PFSK-1 (cell line): ENCODE data around the gene IGFBP5.

Experiments used
- FOXP2 ChIP-seq: optimal IDR thresholded peaks from 2 replicates; pipeline ENCODE3; 2011; ENCODE audit warnings: borderline replicate concordance, control low read depth, inconsistent platforms; ENCODE audit not compliant: insufficient read depth; ENCODE audit errors: extremely low read length, extremely low read depth
- POLR2AphosphoS5 ChIP-seq: IDR thresholded peaks from 2 replicates; pipeline ENCODE4 v1.6.1; 2012; ENCODE audit warnings: low read depth, mild to moderate bottlenecking, control low read depth, low read length, moderate library complexity
- REST ChIP-seq, 2 experiments: IDR thresholded peaks; 2 replicates each; pipeline versions ENCODE4 v1.6.1 to v1.8.0; 2011 to 2012; ENCODE audit warnings: low read depth in 2 of 2, low read length in 2 of 2, control low read depth in 1 of 2, inconsistent platforms in 1 of 2, mild to moderate bottlenecking in 1 of 2, moderate library complexity in 1 of 2; ENCODE audit not compliant: insufficient read depth in 1 of 2
- SIN3A ChIP-seq: IDR thresholded peaks from 2 replicates; pipeline ENCODE4 v1.6.1; 2012; ENCODE audit warnings: mild to moderate bottlenecking, low read length, moderate library complexity, borderline replicate concordance; ENCODE audit not compliant: insufficient read depth
- TAF1 ChIP-seq: IDR thresholded peaks from 2 replicates; pipeline ENCODE4 v1.6.1; 2012; ENCODE audit warnings: low read length, control low read depth, borderline replicate concordance; ENCODE audit not compliant: insufficient read depth

Gene IGFBP5

GRCh38 chr2:216700088-216700567 lies 4.8 kb upstream of the IGFBP5 start:
- no peak for TF ChIP-seq TAF1
- no peak for TF ChIP-seq SIN3A
- no peak for TF ChIP-seq FOXP2

GRCh38 chr2:216698895-216699294 lies 3.5 kb upstream of the IGFBP5 start:
- TF ChIP-seq POLR2AphosphoS5 = no peak
- no peak for TF ChIP-seq REST (IDR thresholded peaks at IDR 0.05; ENCODE audit: insufficient read depth in 1 of 2, low read depth in 2 of 2, low read length in 2 of 2)
- TF ChIP-seq SIN3A = no peak

GRCh38 chr2:216698293-216698692 lies 2.9 kb upstream of the IGFBP5 start:
- TF ChIP-seq POLR2AphosphoS5 (no peak), TAF1 (no peak), SIN3A (no peak), FOXP2 (no peak), REST (IDR thresholded peaks at IDR 0.05; ENCODE audit: insufficient read depth in 1 of 2, low read depth in 2 of 2, low read length in 2 of 2) (no peak)

- TF ChIP-seq SIN3A (no peak), TAF1 (no peak), FOXP2 (no peak), REST (IDR thresholded peaks at IDR 0.05; ENCODE audit: insufficient read depth in 1 of 2, low read depth in 2 of 2, low read length in 2 of 2) (no peak), POLR2AphosphoS5 (no peak)
Observed at GRCh38 chr2:216696751-216697560, 1.6 kb upstream of the IGFBP5 start.

- TF ChIP-seq FOXP2 (no peak), SIN3A (no peak), TAF1 (no peak), REST (IDR thresholded peaks at IDR 0.05; ENCODE audit: insufficient read depth in 1 of 2, low read depth in 2 of 2, low read length in 2 of 2) (no peak), POLR2AphosphoS5 (no peak)
Observed at GRCh38 chr2:216696321-216696720, 972 bp upstream of the IGFBP5 start.
